Esophagus (tissue), 2 donors: ENCODE data around the gene CHN2. TPM values are rescaled to one million over a fixed set of nuclear protein-coding genes. Genes with fewer than 3 reads are reported as not detected.

Source experiments
- H3K27ac ChIP-seq, 2 donors: one replicate each; pipeline ENCODE4 v1.5.1; 2013; ENCODE audit warnings: low read depth in 2 of 2, mild to moderate bottlenecking in 2 of 2, inconsistent platforms in 1 of 2, low read length in 1 of 2, moderate library complexity in 1 of 2
- H3K27me3 ChIP-seq, 2 donors: one replicate each; pipeline ENCODE4 v1.6.1; 2013; ENCODE audit warnings: low read length in 2 of 2, control low read depth in 1 of 2, mild to moderate bottlenecking in 1 of 2; ENCODE audit not compliant: insufficient read depth in 2 of 2, control insufficient read depth in 1 of 2
- H3K36me3 ChIP-seq, 2 donors: one replicate each; pipeline ENCODE4 v1.6.1; 2013; ENCODE audit warnings: low read length in 1 of 2; ENCODE audit not compliant: control insufficient read depth in 2 of 2, insufficient read depth in 2 of 2
- H3K4me1 ChIP-seq, 2 donors: one replicate each; pipeline ENCODE4 v1.6.1; 2013; ENCODE audit warnings: low read length in 1 of 2; ENCODE audit not compliant: control insufficient read depth in 2 of 2, insufficient read depth in 2 of 2
- H3K4me3 ChIP-seq, 2 donors: one replicate each; pipeline ENCODE4 v1.5.1; 2013; ENCODE audit warnings: low read length in 2 of 2, mild to moderate bottlenecking in 2 of 2, low read depth in 1 of 2, moderate library complexity in 1 of 2
- H3K9me3 ChIP-seq, 2 donors: one replicate each; pipeline ENCODE4 v1.6.1; 2013; ENCODE audit warnings: mild to moderate bottlenecking in 2 of 2, low read depth in 1 of 2, low read length in 1 of 2, moderate library complexity in 1 of 2; ENCODE audit not compliant: control insufficient read depth in 2 of 2, insufficient read depth in 1 of 2
- WGBS, 2 donors: extraction: QIAGEN DNeasy Blood & Tissue Kit; methylation state at CpG; one replicate each; pipeline ENCODE4 v1.1.7; 2013; 5-methylcytosine and 5-hydroxymethylcytosine counted together
- polyA plus RNA-seq, 2 donors: library from polyadenylated mRNA; stranded (reverse); fragments of 200-250 nt; gene quantifications; one replicate each; pipeline ENCODE4 v1.2.3, GENCODE V29; 2013
- donor health status: healthy with polysubstance abuse.
- donor health status: Bipolar disorder and iron deficiency.

CHN2 gene
- polyA plus RNA-seq, 2 donors = 0.92 to 1.5 TPM

- no peak overlapping the region for H3K27ac ChIP-seq
- H3K4me1 ChIP-seq = no peaks in the 10 kb centered on the region
- peaks cover 0 to under 1% of the 10 kb centered on the region in 2 donors for H3K36me3 ChIP-seq
- 44 to 52% methylated on average over 14 of the region's 14 CpGs for WGBS, 2 donors
- H3K27me3 ChIP-seq = no peaks in the 10 kb centered on the region
- no peak overlapping the region for H3K4me3 ChIP-seq
- peaks cover 0 to 2% of the 10 kb centered on the region in 2 donors for H3K9me3 ChIP-seq
Observed at GRCh38 chr7:29332042-29332811, 137.7 kb downstream of the CHN2 start.

GRCh38 chr7:29332875-29333855, 138.6 kb downstream of the CHN2 start:
- H3K27me3 ChIP-seq = no peaks in the 10 kb centered on the region
- no peaks in the 10 kb centered on the region for H3K36me3 ChIP-seq
- no peak overlapping the region for H3K4me3 ChIP-seq
- WGBS, 2 donors = 83 to 87% methylated on average over 14 of the region's 14 CpGs
- H3K4me1 ChIP-seq = no peaks in the 10 kb centered on the region
- peaks cover 0 to 2% of the 10 kb centered on the region in 2 donors for H3K9me3 ChIP-seq
- no peak overlapping the region for H3K27ac ChIP-seq

DNA sequence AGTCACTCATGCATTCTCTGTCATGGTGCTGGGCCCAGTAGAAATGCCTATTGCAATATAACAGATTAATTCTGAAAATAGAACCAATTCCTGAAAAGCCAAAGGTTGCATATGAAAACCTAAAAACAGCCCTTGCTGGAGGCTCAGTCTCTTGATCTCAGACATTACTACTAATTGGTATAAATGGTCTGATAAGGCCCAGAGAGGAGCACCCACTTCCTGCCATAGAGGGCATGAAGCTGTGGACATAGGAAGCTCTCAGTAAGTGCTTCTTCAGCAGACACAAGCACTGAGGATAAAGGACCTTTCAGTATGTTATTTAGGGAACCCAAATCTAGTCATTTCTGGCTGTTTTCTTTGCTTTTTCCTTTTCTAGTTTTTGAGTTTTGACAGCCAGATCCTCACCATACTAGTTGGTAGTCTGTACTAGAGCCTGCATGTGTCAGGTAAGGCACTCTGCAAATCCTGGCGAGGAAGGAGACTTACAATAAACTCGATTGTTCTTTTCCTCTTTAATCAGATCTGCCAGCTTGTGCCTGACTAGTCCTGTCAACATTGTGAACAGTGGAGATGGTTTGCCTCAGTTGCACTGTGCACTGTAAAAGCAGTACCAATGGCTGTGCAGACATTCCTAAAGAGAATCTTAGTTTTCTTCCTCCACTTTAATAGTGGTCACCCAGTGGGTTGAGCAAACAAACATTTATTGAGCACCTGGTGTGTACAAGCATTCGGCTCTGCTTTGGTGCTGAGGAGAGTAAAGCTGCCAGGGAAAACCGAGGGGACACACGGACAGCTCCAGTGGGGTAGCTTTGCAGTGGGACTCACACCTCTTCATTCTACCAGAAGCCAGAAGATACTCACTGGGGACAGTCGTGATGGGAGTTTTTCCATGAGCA, 140.9 kb downstream of the CHN2 start:
- no peaks in the 10 kb centered on the region for H3K36me3 ChIP-seq
- H3K4me3 ChIP-seq = no peak overlapping the region
- H3K4me1 ChIP-seq = no peaks in the 10 kb centered on the region
- H3K27me3 ChIP-seq = no peaks in the 10 kb centered on the region
- no peak overlapping the region for H3K27ac ChIP-seq
- H3K9me3 ChIP-seq = peaks cover 0 to 2% of the 10 kb centered on the region in 2 donors
- WGBS, 2 donors = 83 to 88% methylated on average over 6 of the region's 6 CpGs

DNA sequence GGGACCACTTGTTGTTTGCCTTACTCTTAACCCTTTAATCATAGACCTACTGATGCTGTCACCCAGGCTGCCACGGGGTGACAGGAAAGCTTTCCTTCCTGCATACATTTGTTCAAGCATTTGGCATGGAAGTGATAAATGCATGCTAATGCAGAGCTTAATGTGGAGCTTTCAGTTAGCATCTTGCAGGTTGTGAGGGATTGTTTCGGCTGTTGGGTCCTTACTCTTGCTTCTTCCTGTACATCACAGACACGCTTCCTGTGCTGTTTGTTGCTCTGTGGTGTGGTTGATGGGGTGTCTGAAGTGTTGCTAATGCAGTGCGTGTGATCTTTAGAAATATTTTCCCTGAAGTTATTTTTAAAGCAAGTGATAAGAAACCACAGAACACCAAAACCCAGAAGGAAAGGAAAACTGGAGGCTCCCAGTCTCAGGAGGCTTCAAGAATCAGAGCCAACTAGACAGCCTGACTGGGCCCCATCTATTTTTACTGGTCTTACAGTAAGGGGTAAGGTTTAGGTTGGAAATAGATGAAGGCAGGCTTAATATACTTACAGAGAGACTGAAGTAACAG, 143.1 kb downstream of the CHN2 start:
- WGBS, 2 donors = 47 to 63% methylated on average over 4 of the region's 4 CpGs
- H3K4me3 ChIP-seq = no peak overlapping the region
- no peaks in the 10 kb centered on the region for H3K4me1 ChIP-seq
- peaks cover 0 to 2% of the 10 kb centered on the region in 2 donors for H3K9me3 ChIP-seq
- no peaks in the 10 kb centered on the region for H3K27me3 ChIP-seq
- no peaks in the 10 kb centered on the region for H3K36me3 ChIP-seq
- no peak overlapping the region for H3K27ac ChIP-seq

DNA sequence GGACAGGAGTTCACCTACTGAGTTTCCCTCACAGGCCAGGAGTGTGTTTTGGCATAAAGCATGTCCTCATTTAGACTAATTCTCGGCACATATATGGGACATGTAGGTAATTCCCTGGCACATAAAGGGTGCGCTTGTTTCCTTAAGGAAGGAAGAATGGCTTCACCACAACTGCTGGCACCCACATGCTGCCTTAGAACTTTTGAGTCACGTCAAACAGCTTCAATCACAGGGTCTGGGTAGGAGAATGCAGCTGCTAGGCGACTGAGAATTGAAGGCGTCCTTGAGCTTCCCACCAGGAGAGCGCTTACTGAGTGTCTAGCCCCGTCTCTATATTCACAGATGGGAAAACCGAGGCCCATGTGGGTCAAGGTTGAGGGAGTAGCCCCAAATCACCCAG, 146.1 kb downstream of the CHN2 start:
- Histone ChIP-seq H3K27me3 (no peaks in the 10 kb centered on the region), H3K4me1 (peaks cover 0 to 4% of the 10 kb centered on the region in 2 donors), H3K9me3 (no peaks in the 10 kb centered on the region), H3K27ac (no peak overlapping the region), H3K36me3 (no peaks in the 10 kb centered on the region), H3K4me3 (no peak overlapping the region)
- 85 to 91% methylated on average over 8 of the region's 8 CpGs for WGBS, 2 donors

- H3K27me3 ChIP-seq = no peaks in the 10 kb centered on the region
- 49 to 73% methylated on average over 7 of the region's 7 CpGs for WGBS, 2 donors
- no peak overlapping the region for H3K4me3 ChIP-seq
- H3K36me3 ChIP-seq = no peaks in the 10 kb centered on the region
- no peak overlapping the region for H3K27ac ChIP-seq
- peaks cover 0 to 6% of the 10 kb centered on the region in 2 donors for H3K4me1 ChIP-seq
- H3K9me3 ChIP-seq = no peaks in the 10 kb centered on the region
Observed at GRCh38 chr7:29341156-29341555, 146.6 kb downstream of the CHN2 start.

DNA sequence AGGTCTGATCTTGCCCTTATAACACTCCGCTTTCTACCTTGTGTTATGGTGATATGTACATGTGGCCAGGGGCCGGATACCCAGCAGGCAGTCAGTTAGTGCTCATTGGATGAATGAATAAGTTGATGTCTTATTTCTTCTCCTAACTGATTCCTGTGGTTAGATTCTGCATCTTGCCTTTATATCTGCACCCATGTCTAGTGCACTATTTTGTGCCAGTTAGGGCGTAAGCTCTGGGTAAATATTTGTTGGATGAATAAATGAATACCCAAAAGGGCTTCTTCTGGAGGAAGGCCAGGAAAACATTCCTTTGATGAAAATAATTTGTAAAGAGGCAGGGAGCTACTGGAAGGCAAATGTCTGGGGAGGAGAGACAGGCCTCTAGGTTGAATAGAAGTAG, 148.2 kb downstream of the CHN2 start:
- Histone ChIP-seq H3K27me3 (no peaks in the 10 kb centered on the region), H3K4me1 (peaks cover 0 to 6% of the 10 kb centered on the region in 2 donors), H3K9me3 (no peaks in the 10 kb centered on the region), H3K36me3 (no peaks in the 10 kb centered on the region), H3K27ac (no peak overlapping the region), H3K4me3 (no peak overlapping the region)
- WGBS, 2 donors = 62 to 71% methylated on average over 3 of the region's 3 CpGs

DNA sequence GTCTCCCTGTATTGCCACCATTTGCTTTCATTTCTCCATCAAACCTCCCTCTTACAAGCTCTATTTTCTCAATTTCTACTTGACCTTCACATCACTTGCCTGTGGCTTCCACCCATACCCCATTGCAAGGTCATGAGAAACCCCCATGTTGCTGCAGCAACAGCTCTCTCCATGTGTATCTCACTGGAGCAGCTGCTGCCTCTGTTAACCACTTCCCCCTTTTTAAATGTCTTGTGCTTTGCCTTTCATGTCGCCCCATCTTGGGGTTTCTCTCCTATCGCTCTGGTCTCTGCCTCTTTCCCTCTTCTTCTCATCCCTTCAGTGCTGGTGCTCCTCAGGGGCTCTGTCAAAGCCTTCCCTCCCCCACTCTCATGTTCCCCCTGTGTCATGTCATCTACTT, 148.8 kb downstream of the CHN2 start:
- Histone ChIP-seq H3K4me3 (no peak overlapping the region), H3K27me3 (no peaks in the 10 kb centered on the region), H3K36me3 (no peaks in the 10 kb centered on the region), H3K4me1 (peaks cover 0 to 6% of the 10 kb centered on the region in 2 donors), H3K27ac (no peak overlapping the region), H3K9me3 (no peaks in the 10 kb centered on the region)
- WGBS, 2 donors = 74 to 81% methylated on average over 2 of the region's 2 CpGs
